NCI-H1436 (cell line): ENCODE results near the gene WASF2.
"Not testable (repeated sequence)": the region's sequence is repeated elsewhere in the genome, so short reads cannot be mapped to it uniquely, and the experiment has no call there.

ENCODE experiments used
- DNase-seq: peaks from one replicate; lab custom pipeline; 2025; lab: John Stamatoyannopoulos, UW

Gene WASF2

DNA sequence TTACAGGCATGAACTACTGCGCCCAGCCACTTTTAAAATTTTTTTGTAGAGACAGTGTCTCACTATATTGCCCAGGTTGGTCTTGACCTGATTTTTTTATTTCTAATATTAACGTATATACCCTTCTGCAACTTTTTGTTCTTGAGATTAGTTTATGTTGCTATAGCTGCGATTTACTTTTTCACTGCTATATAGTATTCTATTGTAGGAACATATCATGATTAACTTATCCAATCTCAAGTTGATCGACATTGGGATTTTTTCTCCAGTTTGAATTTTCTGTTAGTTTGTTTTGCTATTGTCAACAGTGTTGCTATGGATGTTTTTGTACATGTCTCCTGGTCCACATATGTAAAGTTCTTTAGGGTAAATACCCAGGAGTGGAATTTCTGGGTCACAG lies 35.4 kb downstream of the WASF2 start:
- no peak for DNase-seq

GRCh38 chr1:27451343-27451742 lies 38.6 kb downstream of the WASF2 start:
- peak; percentile 38 for DNase-seq

- DNase-seq: no peak
Measured at GRCh38 chr1:27448982-27449381, 41.0 kb downstream of the WASF2 start.

DNA sequence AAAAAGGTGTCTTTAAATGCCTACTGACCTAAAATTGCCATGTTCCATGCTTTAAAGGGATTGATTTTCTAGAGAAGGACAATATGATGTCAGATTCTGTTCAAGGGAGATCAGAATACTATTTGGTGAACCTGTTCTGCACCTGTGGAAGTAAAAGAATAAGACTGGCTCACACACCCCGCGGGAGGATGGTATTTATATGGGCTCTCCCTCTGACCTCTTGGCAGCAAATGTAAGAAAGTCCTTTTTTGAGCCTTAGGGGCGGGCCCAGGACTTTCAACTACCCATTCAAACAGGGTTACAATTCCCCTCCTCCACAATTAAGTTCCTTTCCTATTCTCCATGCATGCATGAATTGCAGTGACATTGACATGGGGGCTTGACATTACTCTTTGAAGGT lies 42.1 kb downstream of the WASF2 start:
- no peak for DNase-seq

DNA sequence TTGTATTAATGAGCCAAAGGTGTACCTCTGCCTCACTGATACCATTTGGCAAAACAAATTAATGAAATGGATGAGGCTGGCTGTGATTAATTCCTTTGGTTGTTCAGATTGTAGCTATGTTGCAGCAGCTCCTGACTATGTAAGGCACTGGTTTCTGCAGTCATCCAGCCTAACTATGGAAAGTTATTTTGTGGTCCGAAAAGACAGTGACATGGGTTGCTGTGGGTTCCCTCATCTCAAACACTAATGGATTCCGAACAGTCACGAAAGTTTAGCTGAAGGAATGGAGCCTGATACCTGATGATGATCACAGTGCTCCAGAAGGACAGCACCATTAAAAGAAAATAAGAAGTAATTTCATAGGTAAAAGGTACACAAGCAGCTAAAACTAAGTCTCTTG lies 42.6 kb downstream of the WASF2 start:
- DNase-seq: no peak

- DNase-seq: no peak
Measured at GRCh38 chr1:27446496-27447020, 43.4 kb downstream of the WASF2 start.

GRCh38 chr1:27445177-27445936 lies 44.6 kb downstream of the WASF2 start:
- no peak for DNase-seq

DNA sequence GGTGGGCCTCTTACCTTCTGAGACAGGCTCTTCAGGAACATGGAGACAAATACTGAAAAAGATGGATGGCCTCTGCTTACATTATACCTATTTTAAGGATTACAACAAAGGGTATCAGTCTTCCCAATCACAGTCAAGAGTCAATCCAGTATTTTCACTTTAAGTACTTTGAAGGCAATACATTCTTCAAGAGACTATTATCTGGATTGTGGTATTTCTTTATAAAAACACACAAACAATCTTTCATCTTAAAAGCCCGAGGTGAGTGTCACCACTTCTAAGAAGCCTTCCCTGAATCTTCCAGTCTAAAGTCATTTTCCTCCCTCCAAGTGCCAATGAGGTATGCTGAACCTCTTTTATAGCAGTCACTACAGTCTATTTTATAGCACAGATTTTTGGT lies 45.3 kb downstream of the WASF2 start:
- no peak for DNase-seq

- DNase-seq: no peak
Measured at GRCh38 chr1:27439150-27439549, 50.8 kb downstream of the WASF2 start.

DNA sequence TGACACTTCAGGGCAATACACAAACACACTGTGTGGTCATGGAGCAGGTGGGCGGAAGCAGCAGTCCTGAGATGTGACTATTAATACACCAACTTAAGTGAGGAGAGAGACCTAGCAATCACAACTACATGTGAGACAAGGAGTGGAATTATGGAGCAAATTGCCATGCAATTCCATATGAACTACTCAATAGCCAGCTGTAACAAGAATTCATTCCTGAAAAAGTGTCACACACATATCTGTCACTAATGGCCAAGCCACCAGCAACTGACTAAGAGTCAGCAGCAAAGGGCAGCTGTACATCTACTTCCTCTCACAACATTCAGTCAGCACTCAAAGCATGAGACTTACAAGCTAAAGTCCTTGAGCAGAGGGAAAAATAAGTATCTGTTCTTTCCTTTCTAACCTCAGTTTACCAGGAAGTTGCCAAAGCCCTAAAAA lies 51.3 kb downstream of the WASF2 start:
- DNase-seq: no peak

GRCh38 chr1:27436204-27437159 lies 53.5 kb downstream of the WASF2 start:
- no peak for DNase-seq

- no peak for DNase-seq
Measured at GRCh38 chr1:27435566-27436203, 54.3 kb downstream of the WASF2 start.

GRCh38 chr1:27433706-27434105 lies 56.3 kb downstream of the WASF2 start:
- no peak for DNase-seq

DNA sequence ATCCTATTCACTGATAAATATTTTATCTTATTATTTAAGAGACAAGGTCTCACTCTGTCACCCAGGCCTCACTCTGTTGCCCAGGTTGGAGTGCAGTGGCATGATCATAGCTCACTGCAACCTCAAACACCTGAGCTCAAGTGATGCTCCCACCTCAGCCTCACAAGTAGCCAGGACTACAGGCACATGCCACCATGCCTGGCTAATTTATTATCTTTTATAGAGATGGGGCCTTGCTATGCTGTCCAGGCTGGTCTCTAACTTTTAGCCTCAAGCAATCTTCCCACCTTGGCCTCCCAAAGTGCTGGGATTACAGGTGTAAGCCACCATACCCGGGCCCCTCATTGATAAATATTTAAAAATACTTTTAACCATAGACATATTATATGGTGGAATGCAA lies 57.2 kb downstream of the WASF2 start:
- not testable (repeated sequence) for DNase-seq

DNA sequence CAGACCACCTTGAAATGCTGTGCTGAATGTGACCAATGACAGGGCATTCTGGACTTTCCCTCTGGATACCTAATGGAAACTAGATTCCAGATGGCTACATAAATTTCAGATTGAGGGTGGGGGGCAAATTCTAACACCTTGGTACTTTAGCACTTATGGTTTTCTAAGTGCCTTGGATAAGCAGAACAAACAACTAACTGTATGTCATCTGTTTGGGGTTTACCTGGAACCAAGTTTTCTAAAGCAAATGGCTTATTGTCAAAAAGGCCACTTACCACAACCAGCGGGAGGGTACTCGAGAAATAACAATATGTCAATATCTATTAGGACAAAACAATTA lies 58.4 kb downstream of the WASF2 start:
- DNase-seq: no peak

DNA sequence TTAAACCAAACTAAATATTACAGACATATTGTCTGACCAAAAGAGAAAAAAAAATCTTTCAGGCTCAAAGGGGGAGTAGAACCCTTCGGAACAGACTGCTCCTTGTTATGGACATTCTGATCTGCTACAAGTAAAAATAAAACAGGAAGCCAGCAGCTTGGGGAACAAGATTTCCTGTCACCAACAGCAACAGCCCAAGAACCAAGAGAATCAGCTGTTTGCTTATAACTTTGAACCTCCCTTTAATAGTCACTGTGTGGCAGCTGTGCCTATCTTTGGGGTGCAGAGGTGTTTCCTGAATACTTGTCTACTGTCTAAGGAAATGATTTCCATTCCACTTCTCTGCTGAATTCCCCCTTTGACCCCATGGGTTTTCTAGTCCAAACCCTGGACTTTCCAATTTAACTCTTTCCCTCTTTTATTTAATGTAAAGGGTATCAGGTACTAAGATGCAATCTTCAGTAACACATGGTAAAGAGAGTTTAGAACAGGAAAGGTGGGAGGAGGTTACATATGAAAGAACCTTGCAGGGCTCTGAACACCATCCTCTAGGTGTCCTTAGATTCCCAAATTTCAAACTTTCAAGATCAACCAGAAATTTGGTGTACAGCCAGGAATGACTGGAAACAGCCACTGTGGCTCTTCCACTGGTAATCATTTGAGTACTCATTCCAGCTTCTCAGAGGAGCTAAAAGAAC lies 58.9 kb downstream of the WASF2 start:
- DNase-seq: no peak

DNA sequence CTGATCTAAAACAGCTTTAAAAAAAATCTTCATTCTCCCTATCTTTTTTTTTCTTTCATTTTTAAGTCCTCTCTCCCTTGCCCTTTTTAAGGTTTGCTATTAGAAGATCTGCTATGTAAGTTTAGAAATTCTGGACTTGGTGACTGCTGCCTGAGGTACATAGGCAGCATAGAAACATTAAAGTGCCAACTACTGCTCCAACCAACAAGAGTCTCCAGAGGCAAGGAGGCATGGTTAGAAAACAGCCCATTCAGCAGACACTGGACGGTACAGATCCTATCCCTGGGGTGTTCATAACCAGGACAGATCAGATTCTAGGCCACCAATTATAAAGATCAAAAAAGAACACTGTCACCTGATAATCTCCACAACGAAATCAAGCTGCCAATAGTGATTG lies 60.9 kb downstream of the WASF2 start:
- no peak for DNase-seq

DNA sequence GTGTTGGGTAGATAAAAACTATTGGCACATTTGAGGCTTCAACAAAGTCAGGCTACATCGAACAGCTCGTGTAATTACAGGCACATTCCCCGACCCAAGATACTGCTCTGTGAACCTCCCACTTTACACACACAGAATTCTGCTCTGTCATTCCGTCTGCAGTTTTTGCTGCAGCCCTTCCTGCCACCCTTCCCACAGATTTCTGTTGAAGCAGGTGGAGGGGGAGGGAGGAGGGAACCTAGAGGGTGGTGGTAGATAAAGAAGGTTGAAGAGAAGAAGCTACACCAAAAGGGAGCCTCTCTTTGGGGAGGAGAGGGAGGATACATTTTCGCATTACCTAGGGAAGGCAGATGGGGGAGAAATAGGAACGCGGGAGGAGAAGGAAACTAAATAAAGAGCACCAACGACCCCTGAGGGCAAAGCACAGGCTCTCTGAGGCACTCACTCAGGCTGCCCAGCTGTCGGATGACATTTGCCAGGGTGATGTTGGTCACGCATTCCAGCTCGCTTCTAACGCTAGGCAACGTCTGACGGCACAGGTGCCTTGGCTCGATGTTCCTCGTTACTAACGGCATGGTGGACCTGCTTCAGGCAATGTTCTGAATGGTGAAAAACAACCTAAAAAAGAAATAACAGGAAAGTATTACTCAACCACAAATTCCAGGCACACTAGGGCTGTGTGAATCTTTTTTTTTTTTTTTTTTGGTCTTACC lies 61.5 kb downstream of the WASF2 start:
- DNase-seq: no peak

DNA sequence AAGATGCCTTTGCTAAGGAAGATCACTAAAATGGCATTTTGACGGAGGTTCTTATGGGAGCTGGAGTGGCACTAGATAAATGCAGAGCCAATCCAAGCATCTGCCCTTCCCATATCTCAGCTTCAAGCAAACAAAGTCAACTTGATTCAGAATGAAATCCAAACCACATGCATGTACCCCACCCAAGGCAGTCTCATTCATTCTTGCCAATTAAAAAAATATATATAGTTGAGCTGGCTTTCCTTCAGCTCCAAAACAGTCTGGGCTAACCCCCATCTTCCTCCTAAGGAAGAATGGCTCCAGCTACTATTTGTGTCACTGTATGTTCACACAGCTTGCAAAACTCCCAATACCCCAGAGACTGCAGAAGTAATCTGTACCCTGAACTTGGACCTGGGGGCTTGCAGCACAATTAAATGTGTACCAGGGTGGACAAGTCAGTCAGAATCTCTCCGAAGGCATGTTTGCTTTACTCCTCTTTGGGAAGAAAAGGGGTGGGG lies 62.1 kb downstream of the WASF2 start:
- no peak for DNase-seq

- DNase-seq: no peak
Measured at GRCh38 chr1:27427329-27427728, 62.6 kb downstream of the WASF2 start.

DNA sequence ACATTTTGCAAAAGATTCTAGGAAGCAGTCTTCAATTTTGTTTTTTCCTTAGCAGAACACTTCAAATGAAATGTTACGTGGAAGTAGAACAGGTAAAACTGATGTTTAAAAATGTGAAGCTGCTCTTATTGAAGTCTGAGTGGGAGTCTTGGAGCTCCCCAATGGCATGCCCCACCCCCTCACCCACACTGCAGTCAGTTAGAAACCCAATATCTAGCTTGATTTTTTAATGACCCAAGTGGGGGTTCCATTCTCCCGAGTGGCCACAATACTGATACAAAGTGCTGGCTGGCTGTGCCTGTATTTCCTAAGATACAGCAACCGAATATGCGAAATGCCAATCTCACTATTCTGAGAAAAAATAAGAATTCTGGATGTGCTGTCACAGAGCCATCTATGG lies 66.3 kb downstream of the WASF2 start:
- DNase-seq: no peak
